GM19467 (cell line): Measurements from ENCODE around the gene AMHR2.
A peak's percentile ranks its signal among the peaks of the same experiment; 100 is the strongest.
"Not testable (repeated sequence)": the region's sequence is repeated elsewhere in the genome, so short reads cannot be mapped to it uniquely, and the experiment has no call there.

Experiments
- ATAC-seq: cut with Tn5 transposase; IDR thresholded peaks from one replicate; pipeline ENCODE4 v1.9.1; 2021; ENCODE audit warnings: mild to moderate bottlenecking, moderate library complexity; ENCODE audit not compliant: unreplicated experiment

AMHR2 gene

GRCh38 chr12:53423597-53423996, at the start of gene AMHR2:
Gene AMHR2, plus strand, starts transcription at chr12:53423855. Its CDS starts 80 bp downstream, at chr12:53423935.
- ATAC-seq: no peak

- not testable (repeated sequence) for ATAC-seq
Measured at GRCh38 chr12:53374277-53374676, 49.4 kb upstream of the AMHR2 start.

- ATAC-seq: no peak
Measured at GRCh38 chr12:53376747-53377146, 46.9 kb upstream of the AMHR2 start.

- no peak for ATAC-seq
Measured at GRCh38 chr12:53378222-53378621, 45.4 kb upstream of the AMHR2 start.

GRCh38 chr12:53378724-53379388, 44.8 kb upstream of the AMHR2 start:
- ATAC-seq: no peak

GRCh38 chr12:53379389-53380103, 44.1 kb upstream of the AMHR2 start:
- peak; percentile 64 for ATAC-seq

GRCh38 chr12:53380104-53380793, 43.4 kb upstream of the AMHR2 start, which contains the start of gene SP1:
Gene SP1, plus strand, starts transcription at chr12:53380176. Its CDS starts 116 bp downstream, at chr12:53380292.
- ATAC-seq: peak; percentile 30

- no peak for ATAC-seq
Measured at GRCh38 chr12:53380794-53381730, 42.6 kb upstream of the AMHR2 start.

GRCh38 chr12:53381731-53382630, 41.7 kb upstream of the AMHR2 start:
- no peak for ATAC-seq

GRCh38 chr12:53383258-53383657, 40.4 kb upstream of the AMHR2 start:
- no peak for ATAC-seq

- not testable (repeated sequence) for ATAC-seq
Measured at GRCh38 chr12:53386381-53386780, 37.3 kb upstream of the AMHR2 start.

- no peak for ATAC-seq
Measured at GRCh38 chr12:53388932-53389331, 34.7 kb upstream of the AMHR2 start.

GRCh38 chr12:53389702-53390101, 34.0 kb upstream of the AMHR2 start:
- ATAC-seq: no peak

GRCh38 chr12:53391724-53392123, 31.9 kb upstream of the AMHR2 start:
- ATAC-seq: no peak

GRCh38 chr12:53399896-53400295, 23.8 kb upstream of the AMHR2 start:
- ATAC-seq: no peak

GRCh38 chr12:53402351-53402750, 21.3 kb upstream of the AMHR2 start:
- not testable (repeated sequence) for ATAC-seq

GRCh38 chr12:53402871-53403270, 20.8 kb upstream of the AMHR2 start:
- ATAC-seq: no peak

- no peak for ATAC-seq
Measured at GRCh38 chr12:53410951-53411350, 12.7 kb upstream of the AMHR2 start.

- ATAC-seq: no peak
Measured at GRCh38 chr12:53413485-53414204, 10.0 kb upstream of the AMHR2 start.
